ENCODE results near the gene EN2.

Gene EN2

DNA sequence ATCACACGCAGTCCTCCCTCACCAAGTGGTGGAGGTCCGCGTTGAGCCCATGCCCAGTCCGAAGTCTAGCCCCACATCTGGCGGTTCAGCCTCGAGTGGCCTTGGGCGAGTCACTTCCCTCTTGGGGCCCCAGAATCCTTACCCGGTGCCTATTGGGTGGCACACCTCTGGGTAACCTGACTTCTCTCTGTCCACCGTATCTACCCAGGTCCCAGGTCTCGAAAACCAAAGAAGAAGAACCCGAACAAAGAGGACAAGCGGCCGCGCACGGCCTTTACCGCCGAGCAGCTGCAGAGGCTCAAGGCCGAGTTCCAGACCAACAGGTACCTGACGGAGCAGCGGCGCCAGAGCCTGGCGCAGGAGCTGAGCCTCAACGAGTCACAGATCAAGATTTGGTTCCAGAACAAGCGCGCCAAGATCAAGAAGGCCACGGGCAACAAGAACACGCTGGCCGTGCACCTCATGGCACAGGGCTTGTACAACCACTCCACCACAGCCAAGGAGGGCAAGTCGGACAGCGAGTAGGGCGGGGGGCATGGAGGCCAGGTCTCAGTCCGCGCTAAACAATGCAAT, 4.3 kb downstream of the EN2 start:
- TF ChIP-seq, protein P1, sequence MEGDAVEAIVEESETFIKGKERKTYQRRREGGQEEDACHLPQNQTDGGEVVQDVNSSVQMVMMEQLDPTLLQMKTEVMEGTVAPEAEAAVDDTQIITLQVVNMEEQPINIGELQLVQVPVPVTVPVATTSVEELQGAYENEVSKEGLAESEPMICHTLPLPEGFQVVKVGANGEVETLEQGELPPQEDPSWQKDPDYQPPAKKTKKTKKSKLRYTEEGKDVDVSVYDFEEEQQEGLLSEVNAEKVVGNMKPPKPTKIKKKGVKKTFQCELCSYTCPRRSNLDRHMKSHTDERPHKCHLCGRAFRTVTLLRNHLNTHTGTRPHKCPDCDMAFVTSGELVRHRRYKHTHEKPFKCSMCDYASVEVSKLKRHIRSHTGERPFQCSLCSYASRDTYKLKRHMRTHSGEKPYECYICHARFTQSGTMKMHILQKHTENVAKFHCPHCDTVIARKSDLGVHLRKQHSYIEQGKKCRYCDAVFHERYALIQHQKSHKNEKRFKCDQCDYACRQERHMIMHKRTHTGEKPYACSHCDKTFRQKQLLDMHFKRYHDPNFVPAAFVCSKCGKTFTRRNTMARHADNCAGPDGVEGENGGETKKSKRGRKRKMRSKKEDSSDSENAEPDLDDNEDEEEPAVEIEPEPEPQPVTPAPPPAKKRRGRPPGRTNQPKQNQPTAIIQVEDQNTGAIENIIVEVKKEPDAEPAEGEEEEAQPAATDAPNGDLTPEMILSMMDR (IDR thresholded peaks at IDR 0.05; ENCODE audit: insufficient read depth, missing control alignments) = no peak
- DNase-seq (ENCODE audit: insufficient read length, low spot score) (no peak), FAIRE-seq (no peak)

DNA sequence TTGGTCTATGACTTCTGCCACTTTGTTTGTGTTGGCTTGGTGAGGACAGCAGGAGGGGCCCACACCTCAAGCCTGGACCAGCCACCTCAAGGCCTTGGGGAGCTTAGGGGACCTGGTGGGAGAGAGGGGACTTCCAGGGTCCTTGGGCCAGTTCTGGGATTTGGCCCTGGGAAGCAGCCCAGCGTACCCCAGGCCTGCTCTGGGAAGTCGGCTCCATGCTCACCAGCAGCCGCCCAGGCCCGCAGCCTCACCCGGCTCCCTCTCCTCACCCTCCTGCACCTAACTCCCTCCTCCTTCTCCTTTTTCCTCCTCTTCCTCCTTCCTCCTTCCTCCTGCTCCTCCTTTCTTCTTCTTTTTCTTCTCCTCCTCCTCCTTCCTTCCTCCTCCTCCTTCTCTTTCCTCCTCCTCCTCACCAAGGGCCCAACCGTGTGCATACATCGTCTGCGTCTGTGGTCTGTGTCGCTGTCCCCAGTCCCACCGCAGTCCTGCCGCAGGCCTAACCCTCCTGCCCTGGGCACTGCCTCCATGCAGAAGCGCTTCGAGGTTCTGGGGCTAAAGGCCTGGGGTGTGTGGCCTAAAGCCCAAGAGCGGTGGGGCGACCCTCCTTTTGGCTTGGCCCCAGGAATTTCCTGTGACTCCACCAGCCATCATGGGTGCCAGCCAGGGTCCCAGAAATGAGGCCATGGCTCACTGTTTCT, 5.3 kb downstream of the EN2 start:
- TF ChIP-seq, protein P1 (IDR thresholded peaks at IDR 0.05; ENCODE audit: insufficient read depth, missing control alignments) = no peak
- FAIRE-seq = no peak
- DNase-seq (ENCODE audit: insufficient read length, low spot score) = no peak

DNA sequence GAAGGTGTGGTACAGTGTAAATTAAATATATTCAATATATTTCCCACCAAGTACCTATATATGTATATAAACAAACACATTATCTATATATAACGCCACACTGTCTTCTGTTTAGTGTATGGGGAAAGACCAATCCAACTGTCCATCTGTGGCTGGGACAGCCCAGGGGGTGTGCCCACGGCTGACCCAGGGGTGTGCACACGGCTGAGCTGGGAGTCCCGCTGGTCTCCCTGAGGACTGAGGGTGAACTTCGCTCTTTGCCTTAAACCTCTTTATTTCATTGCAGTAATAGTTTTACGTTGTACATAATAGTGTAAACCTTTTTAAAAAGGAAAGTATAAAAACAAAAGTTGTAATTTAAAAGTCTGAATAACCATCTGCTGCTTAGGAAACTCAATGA, 6.3 kb downstream of the EN2 start:
- DNase-seq (ENCODE audit: insufficient read length, low spot score) (no peak), FAIRE-seq (no peak)
- TF ChIP-seq, protein P1 (IDR thresholded peaks at IDR 0.05; ENCODE audit: insufficient read depth, missing control alignments) = no peak

DNA sequence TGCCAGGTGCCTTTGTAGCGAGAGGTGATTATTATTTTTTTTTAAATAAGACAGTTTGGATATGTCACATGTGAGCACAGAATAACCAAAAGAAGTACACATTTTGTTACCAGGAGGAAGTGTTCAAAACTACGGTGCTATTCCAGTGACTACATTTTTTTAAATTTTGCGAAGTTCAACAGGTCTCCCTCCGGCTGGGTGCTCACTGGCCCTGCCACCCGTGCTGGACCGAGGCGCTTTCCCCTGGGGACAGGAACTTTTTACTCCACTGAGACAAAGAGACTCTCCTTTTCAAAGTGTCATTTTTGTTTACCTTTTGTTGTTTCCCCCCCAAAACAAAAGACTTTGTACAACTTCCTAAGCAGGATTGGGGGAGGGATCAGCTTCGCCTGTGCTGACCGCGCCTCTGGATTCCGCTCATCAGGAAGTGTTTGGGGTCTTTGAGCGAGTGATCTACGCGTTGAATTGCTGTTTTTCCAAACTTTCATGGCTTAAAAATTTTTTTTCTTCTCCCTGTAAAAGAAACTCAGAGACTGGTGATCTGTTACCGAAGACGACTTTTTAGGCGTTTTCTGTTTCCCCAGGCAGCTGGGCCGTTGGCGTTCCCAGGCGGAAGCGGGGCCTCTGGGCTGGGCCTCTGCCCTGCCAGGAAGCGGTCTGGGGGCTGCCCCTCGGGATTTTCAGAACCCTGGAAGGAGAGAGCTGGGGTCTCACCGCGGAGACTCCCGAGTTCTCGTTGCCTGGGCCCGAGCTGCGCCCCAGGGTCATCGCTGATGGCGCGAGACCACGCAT, 7.2 kb downstream of the EN2 start:
- FAIRE-seq (no peak), DNase-seq (ENCODE audit: insufficient read length, low spot score) (no peak)
- TF ChIP-seq, protein P1 (IDR thresholded peaks at IDR 0.05; ENCODE audit: insufficient read depth, missing control alignments) = no peak

DNA sequence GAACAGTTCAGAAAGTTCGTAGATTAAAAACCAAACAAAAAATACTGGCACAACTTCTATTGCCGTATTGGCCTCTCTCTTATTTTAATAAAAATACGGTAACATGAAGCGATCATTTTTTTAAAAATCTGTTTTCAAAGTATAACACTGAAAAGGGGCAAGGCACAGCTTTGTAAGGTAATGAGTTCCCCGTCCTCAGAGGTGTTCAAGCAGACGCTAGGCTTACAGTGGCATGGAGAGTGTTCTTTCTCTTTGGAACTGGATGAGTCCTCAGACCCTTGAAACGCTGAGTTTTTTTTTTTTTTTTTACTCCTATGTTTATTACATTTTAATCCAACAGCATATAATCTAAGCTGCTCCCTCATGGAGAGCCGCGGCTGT, 7.8 kb downstream of the EN2 start:
- FAIRE-seq (no peak), DNase-seq (ENCODE audit: insufficient read length, low spot score) (no peak)
- TF ChIP-seq, protein P1 (IDR thresholded peaks at IDR 0.05; ENCODE audit: insufficient read depth, missing control alignments) = no peak

DNA sequence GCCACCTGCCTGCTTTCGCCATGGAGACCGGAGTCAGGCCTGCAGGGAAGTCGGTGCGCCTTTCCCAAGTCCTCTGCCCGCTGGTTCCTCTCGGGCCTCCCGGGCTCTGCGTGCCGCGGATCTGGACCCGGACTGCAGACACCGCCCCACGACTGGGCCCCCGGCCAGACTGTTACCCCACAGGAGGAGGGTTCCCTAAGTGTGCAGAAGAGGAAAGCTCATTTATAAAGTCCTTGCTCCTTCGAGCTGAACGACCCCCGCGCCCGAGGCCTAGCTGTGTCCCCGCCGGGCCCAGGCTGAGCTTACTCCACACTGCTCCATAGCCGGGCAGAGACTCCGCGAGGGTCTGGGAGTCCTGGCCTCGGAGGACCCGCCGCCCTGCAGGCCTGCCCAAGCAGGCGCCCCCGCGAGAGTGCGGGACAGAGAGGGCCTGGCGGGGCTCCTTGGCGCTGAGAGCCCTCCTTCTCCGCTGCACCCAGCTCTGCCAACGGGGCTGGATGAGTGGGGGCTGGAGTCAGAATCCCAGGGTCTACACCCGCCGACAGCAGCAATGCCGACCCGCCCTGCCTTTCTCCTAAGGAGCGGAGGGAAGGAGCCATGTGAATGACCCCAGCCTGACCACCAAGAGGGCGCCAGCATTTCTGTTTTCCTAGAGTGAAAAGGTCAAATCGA, 8.3 kb downstream of the EN2 start:
- FAIRE-seq (no peak), DNase-seq (ENCODE audit: insufficient read length, low spot score) (no peak)
- TF ChIP-seq, protein P1 (IDR thresholded peaks at IDR 0.05; ENCODE audit: insufficient read depth, missing control alignments) = no peak

Data from D721Med (cell line).